ENCODE results near the gene ZBTB16. TPM values are rescaled to one million over a fixed set of nuclear protein-coding genes. Genes with fewer than 3 reads are reported as not detected.

The ZBTB16 gene
- total RNA-seq, 2 experiments from 2014 or later, result 19.1 to 20.6 TPM

DNA sequence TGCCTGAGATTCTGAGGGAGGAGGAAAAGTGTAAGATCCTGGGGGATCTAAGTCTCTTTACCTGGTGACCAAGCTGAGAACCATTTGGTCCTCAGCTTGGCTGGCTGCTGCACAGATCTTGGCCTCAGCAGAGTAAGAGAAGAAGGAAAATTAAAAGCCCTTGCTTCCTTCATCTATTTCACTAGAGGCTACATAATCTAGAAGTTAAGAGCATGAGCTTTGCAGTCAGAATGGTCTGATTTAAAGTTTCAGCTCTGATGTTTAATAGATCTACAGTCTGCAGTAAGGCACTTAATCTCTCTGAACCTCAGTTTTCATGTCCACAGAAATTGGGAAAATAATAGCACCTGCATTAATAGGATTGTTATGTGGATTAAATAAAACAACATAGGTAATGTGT, 3.1 kb upstream of the ZBTB16 start:
- no peak for ATAC-seq (ENCODE audit: poor library complexity)
- POLR2A ChIA-PET, result no interaction called here

DNA sequence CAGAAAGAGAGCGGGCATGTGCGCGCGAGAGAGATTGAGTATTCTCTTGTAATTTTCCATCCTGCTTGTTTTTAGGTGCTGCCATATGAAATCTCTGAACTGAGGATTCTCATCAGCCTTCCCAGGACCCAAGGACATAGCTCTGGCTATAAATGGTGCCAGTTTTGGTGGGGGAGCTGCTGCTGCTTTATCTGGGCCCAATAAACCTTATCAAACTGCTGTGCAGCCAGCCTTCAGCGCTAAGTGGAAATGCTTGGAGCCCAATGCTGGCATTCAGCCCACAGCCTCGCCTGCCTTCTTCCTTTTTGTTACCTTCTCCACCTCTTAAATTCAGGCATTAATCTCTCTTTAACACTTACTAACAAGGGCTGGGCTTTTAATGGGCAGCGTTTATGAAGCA, 2.4 kb upstream of the ZBTB16 start:
- H3K36me3 ChIP-seq (ENCODE audit: insufficient read depth, low read length), result no peaks in the 10 kb centered on the region
- ATAC-seq (ENCODE audit: poor library complexity), result no peak
- peaks cover 9% of the 10 kb centered on the region for H3K4me1 Mint-ChIP-seq (ENCODE audit: low read depth)
- H3K4me1 ChIP-seq (ENCODE audit: insufficient read depth, low read length), result peaks cover 29% of the 10 kb centered on the region
- H3K4me3 Mint-ChIP-seq, result no peak overlapping the region
- CTCF ChIA-PET, result no interaction called here
- no peak overlapping the region for H3K4me3 ChIP-seq (ENCODE audit: low read length)
- H3K9me3 ChIP-seq (ENCODE audit: control insufficient read depth in 1 of 2, insufficient read depth in 1 of 2, low read length in 2 of 2), result no peaks in the 10 kb centered on the region
- intact Hi-C loops (cut with DNase I, micrococcal nuclease), result loop anchor here in 1 of 2 experiments (5.0 kb wide), 1 partner anchor 140 kb away; no protein-coding TSS in a partner anchor
- TF ChIP-seq, protein P1, sequence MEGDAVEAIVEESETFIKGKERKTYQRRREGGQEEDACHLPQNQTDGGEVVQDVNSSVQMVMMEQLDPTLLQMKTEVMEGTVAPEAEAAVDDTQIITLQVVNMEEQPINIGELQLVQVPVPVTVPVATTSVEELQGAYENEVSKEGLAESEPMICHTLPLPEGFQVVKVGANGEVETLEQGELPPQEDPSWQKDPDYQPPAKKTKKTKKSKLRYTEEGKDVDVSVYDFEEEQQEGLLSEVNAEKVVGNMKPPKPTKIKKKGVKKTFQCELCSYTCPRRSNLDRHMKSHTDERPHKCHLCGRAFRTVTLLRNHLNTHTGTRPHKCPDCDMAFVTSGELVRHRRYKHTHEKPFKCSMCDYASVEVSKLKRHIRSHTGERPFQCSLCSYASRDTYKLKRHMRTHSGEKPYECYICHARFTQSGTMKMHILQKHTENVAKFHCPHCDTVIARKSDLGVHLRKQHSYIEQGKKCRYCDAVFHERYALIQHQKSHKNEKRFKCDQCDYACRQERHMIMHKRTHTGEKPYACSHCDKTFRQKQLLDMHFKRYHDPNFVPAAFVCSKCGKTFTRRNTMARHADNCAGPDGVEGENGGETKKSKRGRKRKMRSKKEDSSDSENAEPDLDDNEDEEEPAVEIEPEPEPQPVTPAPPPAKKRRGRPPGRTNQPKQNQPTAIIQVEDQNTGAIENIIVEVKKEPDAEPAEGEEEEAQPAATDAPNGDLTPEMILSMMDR (IDR thresholded peaks at IDR 0.05), result no peak
- H3K9me3 Mint-ChIP-seq, result no peaks in the 10 kb centered on the region
- H3K36me3 Mint-ChIP-seq (ENCODE audit: low read depth), result no peaks in the 10 kb centered on the region
- H3K27me3 Mint-ChIP-seq, result peaks cover 65% of the 10 kb centered on the region
- peaks cover 25 to 28% of the 10 kb centered on the region in 2 experiments for H3K27me3 ChIP-seq (ENCODE audit: control insufficient read depth in 1 of 2, insufficient read depth in 2 of 2, low read length in 2 of 2)
- H3K27ac ChIP-seq (ENCODE audit: low read depth in 1 of 2, low read length in 2 of 2), result no peak overlapping the region
- POLR2A ChIA-PET, result no interaction called here
- no peak for DNase-seq
- no peak overlapping the region for H3K27ac Mint-ChIP-seq

More for the DNA sequence above, 3.1 kb upstream of the ZBTB16 start:
- H3K27ac ChIP-seq (ENCODE audit: low read depth in 1 of 2, low read length in 2 of 2), result no peak overlapping the region
- no peak for DNase-seq
- no peaks in the 10 kb centered on the region for H3K36me3 Mint-ChIP-seq (ENCODE audit: low read depth)
- no peaks in the 10 kb centered on the region for H3K9me3 Mint-ChIP-seq
- no peak overlapping the region for H3K27ac Mint-ChIP-seq
- H3K4me1 ChIP-seq (ENCODE audit: insufficient read depth, low read length), result peaks cover 25% of the 10 kb centered on the region
- TF ChIP-seq, protein P1 (IDR thresholded peaks at IDR 0.05), result no peak
- no peak overlapping the region for H3K4me3 ChIP-seq (ENCODE audit: low read length)
- intact Hi-C loops (cut with DNase I, micrococcal nuclease), result loop anchor here in 1 of 2 experiments (5.0 kb wide), 1 partner anchor 141 kb away; no protein-coding TSS in a partner anchor
- H3K27me3 ChIP-seq (ENCODE audit: control insufficient read depth in 1 of 2, insufficient read depth in 2 of 2, low read length in 2 of 2), result peaks cover 25 to 28% of the 10 kb centered on the region in 2 experiments
- no peaks in the 10 kb centered on the region for H3K36me3 ChIP-seq (ENCODE audit: insufficient read depth, low read length)
- H3K9me3 ChIP-seq (ENCODE audit: control insufficient read depth in 1 of 2, insufficient read depth in 1 of 2, low read length in 2 of 2), result no peaks in the 10 kb centered on the region
- CTCF ChIA-PET, result no interaction called here
- peaks cover 63% of the 10 kb centered on the region for H3K27me3 Mint-ChIP-seq
- peak overlapping the region; percentile 1 for H3K4me3 Mint-ChIP-seq
- peaks cover 7% of the 10 kb centered on the region for H3K4me1 Mint-ChIP-seq (ENCODE audit: low read depth)

DNA sequence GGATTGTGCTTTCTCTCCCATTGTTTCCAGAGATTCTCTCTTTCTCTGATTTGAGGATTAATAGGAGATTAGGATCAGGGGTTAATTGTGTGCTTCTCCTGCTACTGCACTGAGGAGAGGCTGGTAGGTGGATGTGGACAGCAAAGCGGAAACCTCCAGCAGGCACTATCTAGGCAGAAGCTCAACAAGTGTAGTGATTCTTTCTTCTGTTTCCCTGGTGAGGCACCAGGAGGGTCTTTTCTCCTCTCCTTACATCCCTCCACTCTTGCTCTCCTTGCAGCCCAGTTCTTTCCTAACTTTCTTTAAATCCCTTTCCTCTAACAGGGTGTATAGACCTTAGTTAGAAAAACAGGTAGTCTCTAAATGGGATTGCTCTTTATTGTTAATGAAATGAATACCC, 1.9 kb upstream of the ZBTB16 start:
- H3K36me3 Mint-ChIP-seq (ENCODE audit: low read depth), result no peaks in the 10 kb centered on the region
- peaks cover 9% of the 10 kb centered on the region for H3K4me1 Mint-ChIP-seq (ENCODE audit: low read depth)
- H3K27ac ChIP-seq (ENCODE audit: low read depth in 1 of 2, low read length in 2 of 2), result no peak overlapping the region
- no peak for DNase-seq
- no peaks in the 10 kb centered on the region for H3K9me3 Mint-ChIP-seq
- no peak overlapping the region for H3K27ac Mint-ChIP-seq
- no peak overlapping the region for H3K4me3 ChIP-seq (ENCODE audit: low read length)
- H3K4me3 Mint-ChIP-seq, result peak overlapping the region; percentile 67
- intact Hi-C loops (cut with DNase I, micrococcal nuclease), result loop anchor here in 1 of 2 experiments (5.0 kb wide), 1 partner anchor 140 kb away; no protein-coding TSS in a partner anchor
- H3K9me3 ChIP-seq (ENCODE audit: control insufficient read depth in 1 of 2, insufficient read depth in 1 of 2, low read length in 2 of 2), result no peaks in the 10 kb centered on the region
- ChIA-PET POLR2A (interaction anchor here (1.5 kb wide), 1 partner anchor 16 kb away, joined by 4 read pairs; no protein-coding TSS in a partner anchor), CTCF (no interaction called here)
- TF ChIP-seq, protein P1 (IDR thresholded peaks at IDR 0.05), result no peak
- H3K27me3 Mint-ChIP-seq, result peaks cover 65% of the 10 kb centered on the region
- ATAC-seq (ENCODE audit: poor library complexity), result no peak
- H3K27me3 ChIP-seq (ENCODE audit: control insufficient read depth in 1 of 2, insufficient read depth in 2 of 2, low read length in 2 of 2), result peaks cover 25 to 28% of the 10 kb centered on the region in 2 experiments
- no peaks in the 10 kb centered on the region for H3K36me3 ChIP-seq (ENCODE audit: insufficient read depth, low read length)
- H3K4me1 ChIP-seq (ENCODE audit: insufficient read depth, low read length), result peaks cover 29% of the 10 kb centered on the region
